ENCODE results near the gene RFNG. TPM values are rescaled to one million over a fixed set of nuclear protein-coding genes. Genes with fewer than 3 reads are reported as not detected.

The RFNG gene
- total RNA-seq, 1 experiment from 2014 or later: 52.0 TPM

GRCh38 chr17:82050152-82050760, 1.4 kb downstream of the RFNG start (continued):
- TF ChIP-seq ZBTB33 (IDR thresholded peaks at IDR 0.05; ENCODE audit: extremely low read depth, insufficient replicate concordance, low read length) (no peak), YY1 (IDR thresholded peaks at IDR 0.05; ENCODE audit: extremely low read depth, insufficient replicate concordance, low read depth, low read length) (no peak), ZNF274 (IDR thresholded peaks at IDR 0.05; ENCODE audit: low read depth, low read length) (no peak), REST (IDR thresholded peaks at IDR 0.05; ENCODE audit: low read depth) (no peak), SRF (IDR thresholded peaks at IDR 0.05; ENCODE audit: low read depth) (no peak)
- TF ChIP-seq, protein P1, sequence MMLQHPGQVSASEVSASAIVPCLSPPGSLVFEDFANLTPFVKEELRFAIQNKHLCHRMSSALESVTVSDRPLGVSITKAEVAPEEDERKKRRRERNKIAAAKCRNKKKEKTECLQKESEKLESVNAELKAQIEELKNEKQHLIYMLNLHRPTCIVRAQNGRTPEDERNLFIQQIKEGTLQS (IDR thresholded peaks at IDR 0.05): no peak

DNA sequence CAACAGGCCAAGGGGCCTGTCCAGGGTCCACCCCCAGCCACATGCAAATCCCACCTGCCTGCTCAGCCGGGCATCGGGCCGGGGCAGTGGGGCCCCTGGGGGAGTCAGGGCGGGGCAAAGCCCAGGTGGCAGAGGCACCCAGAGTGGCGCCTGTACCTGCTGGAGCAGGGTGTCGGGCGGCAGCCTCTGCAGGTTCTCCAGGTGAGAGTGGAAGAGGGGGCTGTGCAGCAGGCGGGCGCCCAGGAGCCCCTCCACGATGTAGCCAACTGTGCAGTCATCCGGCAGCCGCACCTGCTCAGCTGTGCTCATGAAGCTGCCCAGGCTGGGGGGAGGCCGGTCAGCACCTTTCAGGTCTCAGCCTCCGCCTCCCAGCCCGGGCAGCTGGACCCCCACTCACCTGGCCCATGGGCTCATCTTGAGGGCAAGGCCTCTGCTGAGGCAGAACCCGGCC, 2.1 kb downstream of the RFNG start:
- Histone ChIP-seq H3K4me2 (ENCODE audit: low read length) (peak overlapping the region; percentile 100), H3K27me3 (ENCODE audit: insufficient read depth, low read length) (no peaks in the 10 kb centered on the region), H3K36me3 (ENCODE audit: control insufficient read depth in 1 of 2, insufficient read depth in 2 of 2, low read length in 2 of 2) (peaks cover 7 to 19% of the 10 kb centered on the region in 2 experiments; a peak in 2 of 4 replicates), H3K4me1 (ENCODE audit: control insufficient read depth in 1 of 2, insufficient read depth in 2 of 2, low read length in 2 of 2) (peaks cover 13 to 24% of the 10 kb centered on the region in 2 experiments; a peak in 3 of 4 replicates), H3K9ac (ENCODE audit: low read length) (no peak overlapping the region), H3K79me2 (ENCODE audit: insufficient read depth, low read length) (peaks cover 36% of the 10 kb centered on the region), H3K9me3 (ENCODE audit: control insufficient read depth in 1 of 2, insufficient read depth in 1 of 2, low read depth in 1 of 2, low read length in 2 of 2) (no peaks in the 10 kb centered on the region), H4K20me1 (ENCODE audit: insufficient read depth) (no peaks in the 10 kb centered on the region), H3K27ac (ENCODE audit: low read depth, low read length) (peak overlapping the region; percentile 81; the same call in 1 of the 2 replicates), H3K9me2 (ENCODE audit: insufficient read depth) (no peaks in the 10 kb centered on the region), H3K4me3 (replicated peaks in 1 of 2; ENCODE audit: low read depth in 1 of 2, low read length in 2 of 2) (no peak overlapping the region), H2AFZ (ENCODE audit: low read depth, low read length, poor library complexity, severe bottlenecking) (no peak overlapping the region)
- intact Hi-C loops (cut with micrococcal nuclease): no loop called here
- ChIA-PET POLR2A (no interaction called here), RAD21 (ENCODE audit: low non-redundant PET in 1 of 2, low total read pairs in 2 of 2, uncharacterized antibody in 2 of 2, unreplicated experiment in 2 of 2) (no interaction called here), CTCF (no interaction called here)
- TF ChIP-seq POLR2AphosphoS5 (IDR thresholded peaks at IDR 0.05; ENCODE audit: low read depth, low read length) (no peak), POLR2A (IDR thresholded peaks at IDR 0.05; ENCODE audit: borderline replicate concordance, extremely low read depth, insufficient read depth, insufficient read length) (no peak), EZH2phosphoT487 (IDR thresholded peaks at IDR 0.05; ENCODE audit: borderline replicate concordance) (no peak), MAX (IDR thresholded peaks at IDR 0.05) (no peak), SP1 (IDR thresholded peaks at IDR 0.05; ENCODE audit: low read depth) (no peak)
- no peak for ATAC-seq
- no peak for DNase-seq (ENCODE audit: low read depth, low spot score)
- BruUV-seq (replicated peaks): no TSS peak
